Measurements from ENCODE around the gene PKD1L1. TPM values are rescaled to one million over a fixed set of nuclear protein-coding genes. Genes with fewer than 3 reads are reported as not detected.

The PKD1L1 gene
- polyA plus RNA-seq, 1 donor (not counting 4 experiments of a cell fraction or from before 2014, with no cell fraction given): 0.04 TPM

GRCh38 chr7:47746468-47746867, 201.8 kb downstream of the PKD1L1 start:
- Histone ChIP-seq H3K9ac (ENCODE audit: control insufficient read depth, extremely low read depth, insufficient read depth, low read length) (no peak overlapping the region), H3K9me3 (ENCODE audit: control insufficient read depth, low read depth, low read length) (no peaks in the 10 kb centered on the region), H2AFZ (ENCODE audit: control insufficient read depth, low read length) (no peak overlapping the region), H3K27ac (ENCODE audit: control insufficient read depth, insufficient read depth, low read length) (no peak overlapping the region), H4K20me1 (ENCODE audit: control insufficient read depth, extremely low read depth, insufficient read depth, low read length) (no peaks in the 10 kb centered on the region), H3K9me1 (ENCODE audit: control insufficient read depth, extremely low read depth, insufficient read depth, low read length) (no peaks in the 10 kb centered on the region), H3K4me1 (ENCODE audit: control insufficient read depth, extremely low read depth, insufficient read depth, low read length) (no peaks in the 10 kb centered on the region), H3K4me3 (ENCODE audit: control insufficient read depth in 2 of 3, extremely low read depth in 1 of 3, insufficient read depth in 2 of 3, low read depth in 1 of 3, low read length in 3 of 3) (no peak overlapping the region), H3K36me3 (ENCODE audit: control insufficient read depth in 2 of 2, extremely low read depth in 1 of 2, insufficient read depth in 2 of 2, low read length in 2 of 2) (no peaks in the 10 kb centered on the region), H3K4me2 (ENCODE audit: control insufficient read depth, extremely low read depth, insufficient read depth, low read depth, low read length) (no peak overlapping the region), H3K27me3 (ENCODE audit: control insufficient read depth, extremely low read depth, insufficient read depth, low read length) (peaks cover 2% of the 10 kb centered on the region), H3K79me2 (ENCODE audit: control insufficient read depth, insufficient read depth, low read length) (no peaks in the 10 kb centered on the region)
- dilution Hi-C loops (cut with MboI; ENCODE audit: extremely low pct_ligation_motif_present, low sequenced_read_pairs): no loop called here
- DNase-seq (ENCODE audit: low read depth, low spot score) (no peak), FAIRE-seq (no peak)
- TF ChIP-seq EZH2 (IDR thresholded peaks at IDR 0.05; ENCODE audit: low read length): no peak
- TF ChIP-seq, protein P1, sequence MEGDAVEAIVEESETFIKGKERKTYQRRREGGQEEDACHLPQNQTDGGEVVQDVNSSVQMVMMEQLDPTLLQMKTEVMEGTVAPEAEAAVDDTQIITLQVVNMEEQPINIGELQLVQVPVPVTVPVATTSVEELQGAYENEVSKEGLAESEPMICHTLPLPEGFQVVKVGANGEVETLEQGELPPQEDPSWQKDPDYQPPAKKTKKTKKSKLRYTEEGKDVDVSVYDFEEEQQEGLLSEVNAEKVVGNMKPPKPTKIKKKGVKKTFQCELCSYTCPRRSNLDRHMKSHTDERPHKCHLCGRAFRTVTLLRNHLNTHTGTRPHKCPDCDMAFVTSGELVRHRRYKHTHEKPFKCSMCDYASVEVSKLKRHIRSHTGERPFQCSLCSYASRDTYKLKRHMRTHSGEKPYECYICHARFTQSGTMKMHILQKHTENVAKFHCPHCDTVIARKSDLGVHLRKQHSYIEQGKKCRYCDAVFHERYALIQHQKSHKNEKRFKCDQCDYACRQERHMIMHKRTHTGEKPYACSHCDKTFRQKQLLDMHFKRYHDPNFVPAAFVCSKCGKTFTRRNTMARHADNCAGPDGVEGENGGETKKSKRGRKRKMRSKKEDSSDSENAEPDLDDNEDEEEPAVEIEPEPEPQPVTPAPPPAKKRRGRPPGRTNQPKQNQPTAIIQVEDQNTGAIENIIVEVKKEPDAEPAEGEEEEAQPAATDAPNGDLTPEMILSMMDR (optimal IDR thresholded peaks at IDR 0.05 in 1 of 3, IDR thresholded peaks at IDR 0.05 in 1 of 3, conservative IDR thresholded peaks at IDR 0.05 in 1 of 3; ENCODE audit: extremely low read depth in 1 of 3, insufficient read depth in 2 of 3, low read length in 3 of 3): no peak

- dilution Hi-C loops (cut with MboI; ENCODE audit: extremely low pct_ligation_motif_present, low sequenced_read_pairs): no loop called here
- Histone ChIP-seq H3K36me3 (ENCODE audit: control insufficient read depth in 2 of 2, extremely low read depth in 1 of 2, insufficient read depth in 2 of 2, low read length in 2 of 2) (no peaks in the 10 kb centered on the region), H3K27me3 (ENCODE audit: control insufficient read depth, extremely low read depth, insufficient read depth, low read length) (peaks cover 2% of the 10 kb centered on the region), H3K4me3 (ENCODE audit: control insufficient read depth in 2 of 3, extremely low read depth in 1 of 3, insufficient read depth in 2 of 3, low read depth in 1 of 3, low read length in 3 of 3) (no peak overlapping the region), H3K4me1 (ENCODE audit: control insufficient read depth, extremely low read depth, insufficient read depth, low read length) (no peaks in the 10 kb centered on the region), H3K9ac (ENCODE audit: control insufficient read depth, extremely low read depth, insufficient read depth, low read length) (no peak overlapping the region), H3K9me3 (ENCODE audit: control insufficient read depth, low read depth, low read length) (no peaks in the 10 kb centered on the region), H3K79me2 (ENCODE audit: control insufficient read depth, insufficient read depth, low read length) (no peaks in the 10 kb centered on the region), H3K4me2 (ENCODE audit: control insufficient read depth, extremely low read depth, insufficient read depth, low read depth, low read length) (no peak overlapping the region), H3K9me1 (ENCODE audit: control insufficient read depth, extremely low read depth, insufficient read depth, low read length) (no peaks in the 10 kb centered on the region), H4K20me1 (ENCODE audit: control insufficient read depth, extremely low read depth, insufficient read depth, low read length) (no peaks in the 10 kb centered on the region), H2AFZ (ENCODE audit: control insufficient read depth, low read length) (no peak overlapping the region), H3K27ac (ENCODE audit: control insufficient read depth, insufficient read depth, low read length) (no peak overlapping the region)
- FAIRE-seq: no peak
- DNase-seq (ENCODE audit: low read depth, low spot score): no peak
- TF ChIP-seq, protein P1 (optimal IDR thresholded peaks at IDR 0.05 in 1 of 3, IDR thresholded peaks at IDR 0.05 in 1 of 3, conservative IDR thresholded peaks at IDR 0.05 in 1 of 3; ENCODE audit: extremely low read depth in 1 of 3, insufficient read depth in 2 of 3, low read length in 3 of 3): no peak
- TF ChIP-seq EZH2 (IDR thresholded peaks at IDR 0.05; ENCODE audit: low read length): no peak
Observed at GRCh38 chr7:47744883-47745282, 203.4 kb downstream of the PKD1L1 start.
